K562 treated with DMSO at 1 percent for 12 hours (cell line): Measurements from ENCODE around the gene CTSD. TPM values are rescaled to one million over a fixed set of nuclear protein-coding genes. Genes with fewer than 3 reads are reported as not detected.

ENCODE experiments used
- total RNA-seq: library from RNA; unstranded; fragments of 300-600 nt; gene quantifications from 2 replicates; pipeline ENCODE4 v1.2.3, GENCODE V29; 2022; ENCODE audit not compliant: insufficient read depth

CTSD gene
- 308 and 351 TPM in 2 replicates for total RNA-seq

DNA sequence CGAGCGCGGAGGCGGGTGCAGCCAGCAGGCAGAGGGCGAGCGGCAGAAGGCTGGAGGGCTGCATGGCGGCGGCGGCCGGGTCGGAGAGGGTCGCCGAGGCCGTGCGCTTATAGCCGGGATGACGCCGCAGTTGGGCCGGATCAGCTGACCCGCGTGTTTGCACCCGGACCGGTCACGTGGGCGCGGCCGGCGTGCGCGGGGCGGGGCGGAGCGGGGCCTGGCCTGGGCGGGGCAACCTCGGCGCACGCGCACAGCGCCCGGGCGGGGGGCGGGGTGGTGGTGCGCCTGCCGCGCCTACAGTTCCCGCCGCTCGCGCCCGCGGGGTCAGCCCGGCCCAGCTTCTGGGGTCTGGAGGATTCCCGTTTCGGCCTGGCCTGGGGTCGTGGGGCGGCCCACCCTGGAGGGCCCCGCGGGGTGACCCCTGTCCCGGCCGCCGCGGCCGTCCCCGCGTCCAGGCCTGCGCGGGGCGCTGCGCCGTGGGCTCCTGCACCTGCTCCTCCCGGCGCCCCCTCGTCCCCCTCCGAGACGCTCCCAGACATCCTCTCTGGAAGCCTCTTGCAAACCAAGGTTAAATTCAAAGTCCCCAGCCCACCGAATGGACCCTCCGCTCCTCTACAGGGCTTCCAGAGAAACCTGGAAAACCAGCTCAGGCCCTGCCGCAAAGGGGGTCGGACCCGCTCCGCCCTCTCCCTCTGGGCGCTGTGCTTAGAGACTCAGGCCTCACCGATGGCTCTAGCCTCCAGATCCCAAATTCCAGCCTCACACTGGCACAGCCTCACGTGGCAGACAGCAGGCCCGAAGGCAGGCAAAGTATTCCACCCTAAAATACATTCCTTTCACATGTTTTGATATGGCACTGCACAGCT lies at the start of gene CTSD:
Gene CTSD (minus strand): TSS at position 132 of the 866 bp plus-strand sequence. CDS start 68 bp downstream, at position 64.

DNA sequence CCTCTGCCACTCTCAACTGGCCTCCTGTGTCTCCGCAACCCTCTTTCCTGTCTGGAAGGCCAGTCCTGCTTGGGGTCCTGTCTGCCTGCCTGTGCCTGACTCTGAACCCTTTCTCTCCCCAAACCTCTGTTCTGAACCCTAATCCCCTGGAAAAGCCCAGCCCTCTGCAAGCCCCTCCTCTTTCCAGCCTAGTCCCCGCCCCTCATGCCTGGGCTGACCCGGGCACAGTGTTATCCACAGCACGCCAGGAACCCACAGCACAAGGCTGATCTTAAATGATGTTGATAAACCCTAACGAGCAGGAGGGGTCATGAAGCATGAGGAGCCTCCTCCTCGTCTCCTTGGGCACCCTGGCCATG lies 13.3 kb downstream of the CTSD start, which contains the start of gene IFITM10:
Gene IFITM10 (minus strand): TSS at position 115 of the 359 bp plus-strand sequence. CDS start 153 bp downstream, outside the sequence.

Other genes starting within 250 kb of the CTSD start
- gene DUSP8, start 191.7 kb downstream of the CTSD start, total RNA-seq: 0.45 and 0.80 TPM in 2 replicates
- not detected in 2 replicates for gene KRTAP5-1, start 178.6 kb downstream of the CTSD start, total RNA-seq
- not detected in 2 replicates for gene KRTAP5-2, start 165.6 kb downstream of the CTSD start, total RNA-seq
- gene KRTAP5-3, start 155.5 kb downstream of the CTSD start, total RNA-seq: not detected in 2 replicates
- not detected in 2 replicates for gene KRTAP5-4, start 141.8 kb downstream of the CTSD start, total RNA-seq
- not detected in 2 replicates for gene KRTAP5-5, start 134.2 kb downstream of the CTSD start, total RNA-seq
- not detected in 2 replicates for gene KRTAP5-6, start 66.7 kb downstream of the CTSD start, total RNA-seq
- 0.41 TPM in 1 of 2 replicates, not detected in the other for gene IFITM10, start 13.3 kb downstream of the CTSD start, total RNA-seq
- not detected in 2 replicates for gene SYT8, start 71.1 kb upstream of the CTSD start, total RNA-seq
- gene TNNI2, start 75.1 kb upstream of the CTSD start, total RNA-seq: not detected in 2 replicates
- gene LSP1, start 89.2 kb upstream of the CTSD start, total RNA-seq: not detected in 2 replicates
- gene PRR33, start 128.0 kb upstream of the CTSD start, total RNA-seq: not detected in 2 replicates
- not detected in 2 replicates for gene TNNT3, start 155.8 kb upstream of the CTSD start, total RNA-seq
- gene MRPL23, start 183.4 kb upstream of the CTSD start, total RNA-seq: 52.9 and 69.1 TPM in 2 replicates
- 1.2 and 2.0 TPM in 2 replicates for gene H19, start 233.9 kb upstream of the CTSD start, total RNA-seq